Suprapubic skin (tissue), 4 donors: ENCODE data around the gene DOK1.

ENCODE experiments used
- EP300 ChIP-seq: sonication (generic); formaldehyde crosslinking; IDR thresholded peaks from one replicate; pipeline ENCODE4 v1.6.1; 2017; ENCODE audit warnings: antibody characterized with exemption
- POLR2A ChIP-seq, 2 donors: fragments of 450-650 bp; IDR thresholded peaks; one replicate each; pipeline ENCODE4 v1.6.1; 2017; ENCODE audit warnings: antibody characterized with exemption in 2 of 2, mild to moderate bottlenecking in 2 of 2, moderate library complexity in 2 of 2
- POLR2AphosphoS5 ChIP-seq, 3 donors: sonication (generic); formaldehyde crosslinking; IDR thresholded peaks; one replicate each; pipeline ENCODE4 v1.6.1; 2017; ENCODE audit warnings: antibody characterized with exemption in 3 of 3
- TF ChIP-seq, protein P1 (sequence below), 2 donors: fragments of 200-600 bp in 1 of 2; fragments of 450-650 bp in 1 of 2; sonication (generic) in 1 of 2; IDR thresholded peaks; one replicate each; pipeline ENCODE4 v1.5.1; 2016 to 2019; ENCODE audit warnings: antibody characterized with exemption in 2 of 2, mild to moderate bottlenecking in 1 of 2, moderate library complexity in 1 of 2

DNA sequence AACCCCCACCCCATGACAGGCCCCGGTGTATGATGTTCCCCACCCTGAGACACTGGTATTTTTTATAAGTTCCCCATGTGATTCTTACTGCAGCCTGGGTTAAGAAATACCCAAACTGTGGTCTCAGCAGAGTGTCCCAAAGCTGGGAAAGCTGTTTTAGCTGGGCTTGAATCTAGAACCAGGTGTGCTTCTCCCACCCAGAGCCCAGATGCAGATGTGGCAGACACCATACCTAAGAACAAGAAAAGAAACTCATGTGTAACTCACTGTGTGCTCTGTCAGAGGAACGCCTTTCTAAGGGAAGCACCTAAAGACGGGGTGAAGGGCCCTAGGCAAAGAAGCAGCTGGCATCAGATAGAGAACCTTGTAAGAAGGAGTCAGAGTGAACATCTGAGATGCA lies 23.9 kb downstream of the DOK1 start:
- TF ChIP-seq POLR2AphosphoS5 (IDR thresholded peaks at IDR 0.05) (no peak), POLR2A (IDR thresholded peaks at IDR 0.05) (no peak), EP300 (no peak)
- TF ChIP-seq, protein P1, sequence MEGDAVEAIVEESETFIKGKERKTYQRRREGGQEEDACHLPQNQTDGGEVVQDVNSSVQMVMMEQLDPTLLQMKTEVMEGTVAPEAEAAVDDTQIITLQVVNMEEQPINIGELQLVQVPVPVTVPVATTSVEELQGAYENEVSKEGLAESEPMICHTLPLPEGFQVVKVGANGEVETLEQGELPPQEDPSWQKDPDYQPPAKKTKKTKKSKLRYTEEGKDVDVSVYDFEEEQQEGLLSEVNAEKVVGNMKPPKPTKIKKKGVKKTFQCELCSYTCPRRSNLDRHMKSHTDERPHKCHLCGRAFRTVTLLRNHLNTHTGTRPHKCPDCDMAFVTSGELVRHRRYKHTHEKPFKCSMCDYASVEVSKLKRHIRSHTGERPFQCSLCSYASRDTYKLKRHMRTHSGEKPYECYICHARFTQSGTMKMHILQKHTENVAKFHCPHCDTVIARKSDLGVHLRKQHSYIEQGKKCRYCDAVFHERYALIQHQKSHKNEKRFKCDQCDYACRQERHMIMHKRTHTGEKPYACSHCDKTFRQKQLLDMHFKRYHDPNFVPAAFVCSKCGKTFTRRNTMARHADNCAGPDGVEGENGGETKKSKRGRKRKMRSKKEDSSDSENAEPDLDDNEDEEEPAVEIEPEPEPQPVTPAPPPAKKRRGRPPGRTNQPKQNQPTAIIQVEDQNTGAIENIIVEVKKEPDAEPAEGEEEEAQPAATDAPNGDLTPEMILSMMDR (IDR thresholded peaks at IDR 0.05): no peak
